ENCODE data around the gene OR10J4.
"Not testable (repeated sequence)": the region's sequence is repeated elsewhere in the genome, so short reads cannot be mapped to it uniquely, and the experiment has no call there.

OR10J4 gene

GRCh38 chr1:159431904-159432303, at the start of gene OR10J4:
Gene OR10J4 (plus strand): TSS chr1:159432204.
- DNase-seq = no peak

GRCh38 chr1:159406821-159407220, 25.2 kb upstream of the OR10J4 start:
- DNase-seq = no peak

GRCh38 chr1:159408862-159409400, 23.1 kb upstream of the OR10J4 start:
- no peak for DNase-seq

GRCh38 chr1:159421821-159422220, 10.2 kb upstream of the OR10J4 start:
- DNase-seq = no peak

- no peak for DNase-seq
These were observed 3.5 kb upstream of the OR10J4 start for GRCh38 chr1:159428536-159428935.

- DNase-seq = no peak
These were observed 2.7 kb upstream of the OR10J4 start for GRCh38 chr1:159429074-159429861.

GRCh38 chr1:159430985-159431384, 1.0 kb upstream of the OR10J4 start:
- DNase-seq = no peak

GRCh38 chr1:159436469-159436868, 4.5 kb downstream of the OR10J4 start:
- no peak for DNase-seq

GRCh38 chr1:159439422-159439821, 7.4 kb downstream of the OR10J4 start, which contains the start of gene OR10J1:
Gene OR10J1 (plus strand): TSS chr1:159439722. CDS start chr1:159439792, 70 bp downstream.
- DNase-seq = no peak

GRCh38 chr1:159441360-159441759, 9.4 kb downstream of the OR10J4 start:
- DNase-seq = no peak

- DNase-seq = no peak
These were observed 10.4 kb downstream of the OR10J4 start for GRCh38 chr1:159442428-159442827.

GRCh38 chr1:159443066-159443750, 11.2 kb downstream of the OR10J4 start:
- no peak for DNase-seq

- no peak for DNase-seq
These were observed 12.5 kb downstream of the OR10J4 start for GRCh38 chr1:159444511-159444910.

GRCh38 chr1:159448181-159448580, 16.2 kb downstream of the OR10J4 start:
- no peak for DNase-seq

GRCh38 chr1:159449605-159450004, 17.6 kb downstream of the OR10J4 start:
- DNase-seq = not testable (repeated sequence)

GRCh38 chr1:159459551-159459950, 27.5 kb downstream of the OR10J4 start:
- no peak for DNase-seq

- DNase-seq = no peak
These were observed 33.2 kb downstream of the OR10J4 start for GRCh38 chr1:159465191-159465603.

- DNase-seq = no peak
These were observed 36.3 kb downstream of the OR10J4 start for GRCh38 chr1:159468321-159468720.

- DNase-seq = no peak
These were observed 38.0 kb downstream of the OR10J4 start for GRCh38 chr1:159469921-159470533.

- no peak for DNase-seq
These were observed 41.3 kb downstream of the OR10J4 start for GRCh38 chr1:159473335-159473734.

GRCh38 chr1:159474926-159475325, 42.9 kb downstream of the OR10J4 start:
- no peak for DNase-seq

Measured in activated naive CD4-positive, alpha-beta T cell (primary cell).